AG04449 (cell line): Measurements from ENCODE around the gene TMC4.

ENCODE experiments used
- CTCF ChIA-PET: fragments of 350-600 bp; formaldehyde crosslinking; extraction: SDS; loops from one replicate; lab custom pipeline; 2021; ENCODE audit warnings: antibody characterized with exemption; lab: Yijun Ruan, JAX
- POLR2A ChIA-PET: fragments of 400-600, 350-600 bp; formaldehyde crosslinking; extraction: SDS; loops from one replicate; lab custom pipeline; 2020; ENCODE audit warnings: antibody characterized with exemption, inconsistent platforms; lab: Yijun Ruan, JAX
- DNase-seq: peaks from one replicate; pipeline ENCODE4 v3.0.0-alpha.2; 2010; ENCODE audit warnings: low read depth, low spot score
- H3K4me3 ChIP-seq: 2 replicates; pipeline ENCODE4 v1.5.1; 2011; ENCODE audit warnings: low read depth, mild to moderate bottlenecking, control low read depth, low read length
- TF ChIP-seq, protein P1 (sequence below): IDR thresholded peaks from one replicate; pipeline ENCODE4 v1.5.1; 2011; ENCODE audit warnings: mild to moderate bottlenecking, moderate library complexity, low read length, control low read depth, inconsistent platforms; ENCODE audit not compliant: insufficient read depth; ENCODE audit errors: missing control alignments

TMC4 gene

DNA sequence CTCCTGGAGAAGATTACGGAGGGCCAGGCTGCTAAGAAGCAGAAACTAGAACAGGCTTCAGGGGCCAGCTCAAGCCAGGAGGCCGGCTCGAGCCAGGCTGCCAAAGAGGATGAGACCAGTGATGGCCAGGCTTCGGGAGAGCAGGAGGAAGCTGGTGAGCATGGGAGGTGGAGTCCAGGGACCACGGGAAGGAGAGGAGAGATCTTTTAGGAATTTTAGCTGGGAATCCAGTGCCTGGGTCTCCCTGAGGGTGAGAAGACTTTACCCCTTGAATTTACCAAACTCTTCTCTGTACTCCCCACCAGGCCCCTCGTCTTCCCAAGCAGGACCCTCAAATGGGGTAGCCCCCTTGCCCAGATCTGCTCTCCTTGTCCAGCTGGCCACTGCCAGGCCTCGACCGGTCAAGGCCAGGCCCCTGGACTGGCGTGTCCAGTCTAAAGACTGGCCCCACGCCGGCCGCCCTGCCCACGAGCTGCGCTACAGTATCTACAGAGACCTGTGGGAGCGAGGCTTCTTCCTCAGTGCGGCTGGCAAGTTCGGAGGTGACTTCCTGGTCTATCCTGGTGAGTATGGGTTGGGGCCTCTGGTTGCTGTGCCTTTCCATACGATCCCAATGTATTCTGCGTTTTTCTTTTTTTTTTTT, 19.0 kb upstream of the TMC4 start:
- TF ChIP-seq, protein P1, sequence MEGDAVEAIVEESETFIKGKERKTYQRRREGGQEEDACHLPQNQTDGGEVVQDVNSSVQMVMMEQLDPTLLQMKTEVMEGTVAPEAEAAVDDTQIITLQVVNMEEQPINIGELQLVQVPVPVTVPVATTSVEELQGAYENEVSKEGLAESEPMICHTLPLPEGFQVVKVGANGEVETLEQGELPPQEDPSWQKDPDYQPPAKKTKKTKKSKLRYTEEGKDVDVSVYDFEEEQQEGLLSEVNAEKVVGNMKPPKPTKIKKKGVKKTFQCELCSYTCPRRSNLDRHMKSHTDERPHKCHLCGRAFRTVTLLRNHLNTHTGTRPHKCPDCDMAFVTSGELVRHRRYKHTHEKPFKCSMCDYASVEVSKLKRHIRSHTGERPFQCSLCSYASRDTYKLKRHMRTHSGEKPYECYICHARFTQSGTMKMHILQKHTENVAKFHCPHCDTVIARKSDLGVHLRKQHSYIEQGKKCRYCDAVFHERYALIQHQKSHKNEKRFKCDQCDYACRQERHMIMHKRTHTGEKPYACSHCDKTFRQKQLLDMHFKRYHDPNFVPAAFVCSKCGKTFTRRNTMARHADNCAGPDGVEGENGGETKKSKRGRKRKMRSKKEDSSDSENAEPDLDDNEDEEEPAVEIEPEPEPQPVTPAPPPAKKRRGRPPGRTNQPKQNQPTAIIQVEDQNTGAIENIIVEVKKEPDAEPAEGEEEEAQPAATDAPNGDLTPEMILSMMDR: no peak
- ChIA-PET POLR2A (interaction anchor here (1.2 to 5.1 kb wide), 3 partner anchors 9 to 55 kb away, joined by 3 to 108 read pairs (median 9); partner anchors contain the start of genes CNOT3 and RPS9), CTCF (interaction anchor here (0.9 to 2.4 kb wide), 3 partner anchors 8 to 40 kb away, joined by 3 to 12 read pairs (median 4); partner anchors contain the start of gene RPS9)
- H3K4me3 ChIP-seq: peak overlapping the region; percentile 89
- no peak for DNase-seq

- TF ChIP-seq, protein P1: no peak
- peak within 1 kb of the TSS; percentile 89 for H3K4me3 ChIP-seq
- ChIA-PET CTCF (interaction anchor here (0.9 to 2.4 kb wide), 4 partner anchors 9 to 41 kb away, joined by 3 to 12 read pairs (median 4); partner anchors contain the start of gene RPS9), POLR2A (interaction anchor here (1.0 to 5.1 kb wide), 4 partner anchors 9 to 54 kb away, joined by 3 to 108 read pairs (median 6); partner anchors contain the start of genes CNOT3 and RPS9)
- DNase-seq: no peak
Observed at GRCh38 chr19:54191011-54191810, 18.3 kb upstream of the TMC4 start, which contains the start of gene TSEN34. TSEN34 (plus strand) TSS chr19:54191308; CDS start chr19:54191365, 57 bp downstream.

GRCh38 chr19:54190503-54191010, 17.6 kb upstream of the TMC4 start:
- TF ChIP-seq, protein P1: no peak
- DNase-seq: peak; percentile 95
- ChIA-PET CTCF (interaction anchor here (1.0 to 2.4 kb wide), 2 partner anchors 9 to 22 kb away, joined by 3 to 12 read pairs; partner anchors contain the start of gene RPS9), POLR2A (interaction anchor here (1.0 to 5.1 kb wide), 3 partner anchors 10 to 53 kb away, joined by 3 to 108 read pairs (median 9); partner anchors contain the start of genes CNOT3 and RPS9)
- peak overlapping the region; percentile 89 for H3K4me3 ChIP-seq

GRCh38 chr19:54189735-54190502, 17.0 kb upstream of the TMC4 start:
- ChIA-PET POLR2A (interaction anchor here (1.0 to 5.1 kb wide), 8 partner anchors 11 to 75 kb away, joined by 3 to 108 read pairs (median 5); partner anchors contain the start of genes CNOT3, LENG1, PRPF31 and RPS9), CTCF (interaction anchor here (0.9 to 4.3 kb wide), 12 partner anchors 9 to 76 kb away, joined by 3 to 44 read pairs (median 4); partner anchors contain the start of genes LENG1, RPS9 and TMC4)
- DNase-seq: peak; percentile 100
- TF ChIP-seq, protein P1: no peak
- H3K4me3 ChIP-seq: peak overlapping the region; percentile 89

DNA sequence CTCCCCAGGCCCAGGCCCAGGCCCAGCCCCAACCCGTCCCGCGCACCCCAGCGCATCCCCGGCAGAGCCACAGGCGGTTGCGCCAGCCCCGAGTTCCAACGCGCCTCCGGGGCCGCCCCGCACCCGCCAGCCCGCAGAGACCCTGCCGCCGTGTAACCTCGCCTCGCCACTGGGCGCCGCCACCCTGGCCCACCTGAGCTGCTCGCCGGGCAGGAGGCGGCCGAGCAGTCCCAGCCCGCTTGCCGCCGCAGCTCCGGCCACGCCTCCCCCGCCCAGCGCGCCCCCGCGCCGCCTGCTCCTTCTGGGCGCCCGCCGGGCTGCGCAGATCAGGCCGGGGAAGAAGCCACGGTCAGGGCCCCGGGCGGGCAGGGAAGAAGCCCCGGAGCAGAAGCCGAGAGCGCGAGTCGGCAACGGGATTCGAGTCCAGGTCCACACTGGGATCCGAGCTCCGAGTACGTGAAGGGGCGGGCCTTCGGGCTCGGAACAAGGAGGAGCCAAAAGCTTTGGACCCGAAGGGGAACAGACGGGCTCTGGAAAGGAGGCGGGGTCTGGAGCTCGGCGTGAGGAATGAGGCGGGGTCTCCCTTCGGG, 16.3 kb upstream of the TMC4 start, which contains the start of gene MBOAT7:
TSS of gene MBOAT7 (minus strand) at position 436 of the 590 bp plus-strand sequence. CDS start 1,072 bp downstream, outside the sequence.
- H3K4me3 ChIP-seq: peak within 1 kb of the TSS; percentile 89
- POLR2A ChIA-PET: interaction anchor here (0.6 to 5.1 kb wide), 7 partner anchors 11 to 74 kb away, joined by 3 to 108 read pairs (median 5); partner anchors contain the start of genes CNOT3, LENG1, PRPF31 and RPS9
- TF ChIP-seq, protein P1: peak; percentile 18
- DNase-seq: no peak
- CTCF ChIA-PET: interaction anchor here (0.9 to 4.3 kb wide), 11 partner anchors 8 to 77 kb away, joined by 3 to 44 read pairs (median 4); partner anchors contain the start of genes LENG1 and TMC4
